ENCODE data around the gene CYP19A1. TPM values are rescaled to one million over a fixed set of nuclear protein-coding genes. Genes with fewer than 3 reads are reported as not detected.

Gene CYP19A1
- total and polyA plus RNA-seq, 2 donors (not counting 1 experiment from before 2014, with no cell fraction given): not detected

DNA sequence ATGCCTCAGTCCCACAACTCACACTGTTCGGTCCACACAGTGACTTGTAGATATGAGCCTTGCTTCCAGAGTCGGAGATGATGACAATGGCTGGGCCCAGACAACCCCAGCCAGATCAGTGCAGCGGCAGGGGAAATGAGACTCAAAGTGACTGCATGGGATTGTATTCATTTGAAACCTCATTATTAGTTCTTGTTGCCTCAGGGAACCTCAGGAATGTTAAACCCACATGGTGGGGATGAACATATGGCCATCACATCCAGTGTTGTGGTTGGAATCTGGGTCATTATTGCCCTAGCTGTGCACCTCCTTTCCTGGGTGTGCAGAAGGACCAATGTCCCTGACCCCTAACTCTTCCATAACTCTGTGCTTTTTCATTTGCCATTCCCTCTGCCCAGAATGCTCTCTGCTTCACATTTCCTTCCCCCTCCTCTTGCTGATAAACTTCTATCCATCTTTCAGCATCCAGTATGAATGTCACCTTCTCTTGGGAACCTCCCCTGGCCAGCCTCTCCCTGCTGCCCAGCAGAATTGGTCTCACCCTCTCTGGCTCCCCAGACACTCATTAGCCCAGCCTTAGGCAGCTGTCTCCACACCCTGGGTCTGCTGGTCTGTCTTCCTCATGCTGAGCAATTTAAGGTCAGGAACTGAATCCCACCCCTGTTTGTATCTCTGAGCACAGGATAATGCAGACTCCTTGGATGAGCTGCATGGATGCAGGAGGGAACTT is 176.7 kb downstream of the CYP19A1 start:
- intact Hi-C loops (cut with micrococcal nuclease): no loop called here
- no peaks in the 10 kb centered on the region for H3K9me3 ChIP-seq (ENCODE audit: control extremely low read depth in 1 of 3, control insufficient read depth in 2 of 3, insufficient read depth in 1 of 3, low read length in 2 of 3)
- WGBS (ENCODE audit: insufficient coverage): 68% methylated on average over 3 of the region's 3 CpGs
- Mint-ChIP-seq H3K4me1 (peaks cover 1% of the 10 kb centered on the region), H3K27ac (no peak overlapping the region), H3K9me3 (ENCODE audit: insufficient read depth) (no peaks in the 10 kb centered on the region), H3K27me3 (peaks cover 12% of the 10 kb centered on the region), H3K4me3 (no peak overlapping the region)
- H3K79me2 ChIP-seq (ENCODE audit: control insufficient read depth, insufficient read depth, low read length): no peaks in the 10 kb centered on the region
- H3K9ac ChIP-seq (ENCODE audit: low read length): no peak overlapping the region
- ATAC-seq (ENCODE audit: low read depth) (no peak), DNase-seq (no peak)
- H3K4me3 ChIP-seq (ENCODE audit: control extremely low read depth in 1 of 5, extremely low read depth in 1 of 5, insufficient read depth in 1 of 5, low read depth in 2 of 5, low read length in 4 of 5): no peak overlapping the region
- H2AFZ ChIP-seq (ENCODE audit: insufficient read depth, low read depth, low read length, poor library complexity, severe bottlenecking): no peak overlapping the region
- no peak overlapping the region for H3K27ac ChIP-seq (ENCODE audit: low read length in 2 of 2)
- H3K36me3 ChIP-seq (replicated peaks in 1 of 2; ENCODE audit: control extremely low read depth in 1 of 2, control insufficient read depth in 1 of 2, extremely low read depth in 1 of 2, insufficient read depth in 2 of 2, low read length in 1 of 2): no peaks in the 10 kb centered on the region
- ChIA-PET CTCF (interaction anchor here (1.5 to 5.0 kb wide), 9 partner anchors 10 to 615 kb away, joined by 5 to 59 read pairs (median 21); no protein-coding TSS in a partner anchor), POLR2A (no interaction called here)
- H3K27me3 ChIP-seq (replicated peaks in 1 of 4; ENCODE audit: control extremely low read depth in 1 of 4, control insufficient read depth in 3 of 4, insufficient read depth in 4 of 4, low read length in 3 of 4): peaks cover 0 to 6% (median 3%) of the 10 kb centered on the region in 4 experiments
- no peak overlapping the region for H3K4me2 ChIP-seq (replicated peaks; ENCODE audit: low read depth, low read length, poor library complexity, severe bottlenecking)
- TF ChIP-seq CTCF (IDR thresholded peaks at IDR 0.05): no peak
- no peak for TF ChIP-seq EZH2 (IDR thresholded peaks at IDR 0.05; ENCODE audit: borderline replicate concordance, insufficient read depth, low read depth, low read length, poor library complexity, severe bottlenecking)
- H4K20me1 ChIP-seq (ENCODE audit: control insufficient read depth, insufficient read depth, low read length, poor library complexity, severe bottlenecking): no peaks in the 10 kb centered on the region
- H3K4me1 ChIP-seq (ENCODE audit: control insufficient read depth in 2 of 2, insufficient read depth in 2 of 2, low read length in 2 of 2): no peaks in the 10 kb centered on the region

- CTCF ChIA-PET: interaction anchor here (0.8 to 5.0 kb wide), 3 partner anchors 8 to 28 kb away, joined by 3 to 35 read pairs (median 3); no protein-coding TSS in a partner anchor
- 80% methylated on average over 1 of the region's 7 CpGs for WGBS (ENCODE audit: insufficient coverage)
Observed at GRCh38 chr15:51160484-51160883, 177.9 kb downstream of the CYP19A1 start.

More at GRCh38 chr15:51160484-51160883, 177.9 kb downstream of the CYP19A1 start:
- Histone ChIP-seq H3K4me2 (replicated peaks; ENCODE audit: low read depth, low read length, poor library complexity, severe bottlenecking) (no peak overlapping the region), H3K27ac (ENCODE audit: low read length in 2 of 2) (no peak overlapping the region), H3K27me3 (replicated peaks in 1 of 4; ENCODE audit: control extremely low read depth in 1 of 4, control insufficient read depth in 3 of 4, insufficient read depth in 4 of 4, low read length in 3 of 4) (peaks cover 0 to 6% (median 1%) of the 10 kb centered on the region in 4 experiments), H3K4me1 (ENCODE audit: control insufficient read depth in 2 of 2, insufficient read depth in 2 of 2, low read length in 2 of 2) (no peaks in the 10 kb centered on the region), H3K36me3 (replicated peaks in 1 of 2; ENCODE audit: control extremely low read depth in 1 of 2, control insufficient read depth in 1 of 2, extremely low read depth in 1 of 2, insufficient read depth in 2 of 2, low read length in 1 of 2) (no peaks in the 10 kb centered on the region), H2AFZ (ENCODE audit: insufficient read depth, low read depth, low read length, poor library complexity, severe bottlenecking) (no peak overlapping the region), H3K9ac (ENCODE audit: low read length) (no peak overlapping the region), H3K79me2 (ENCODE audit: control insufficient read depth, insufficient read depth, low read length) (no peaks in the 10 kb centered on the region), H3K4me3 (ENCODE audit: control extremely low read depth in 1 of 5, extremely low read depth in 1 of 5, insufficient read depth in 1 of 5, low read depth in 2 of 5, low read length in 4 of 5) (no peak overlapping the region), H4K20me1 (ENCODE audit: control insufficient read depth, insufficient read depth, low read length, poor library complexity, severe bottlenecking) (no peaks in the 10 kb centered on the region), H3K9me3 (ENCODE audit: control extremely low read depth in 1 of 3, control insufficient read depth in 2 of 3, insufficient read depth in 1 of 3, low read length in 2 of 3) (no peaks in the 10 kb centered on the region)
- ATAC-seq (ENCODE audit: low read depth) (no peak), DNase-seq (no peak)
- intact Hi-C loops (cut with micrococcal nuclease): no loop called here
- TF ChIP-seq EZH2 (IDR thresholded peaks at IDR 0.05; ENCODE audit: borderline replicate concordance, insufficient read depth, low read depth, low read length, poor library complexity, severe bottlenecking) (no peak), CTCF (IDR thresholded peaks at IDR 0.05) (no peak)
- H3K27me3 Mint-ChIP-seq: peaks cover 19% of the 10 kb centered on the region
- H3K9me3 Mint-ChIP-seq (ENCODE audit: insufficient read depth): no peaks in the 10 kb centered on the region
- H3K27ac Mint-ChIP-seq: no peak overlapping the region
- POLR2A ChIA-PET: no interaction called here
- peaks cover 1% of the 10 kb centered on the region for H3K4me1 Mint-ChIP-seq
- H3K4me3 Mint-ChIP-seq: no peak overlapping the region
